ENCODE results near the gene PRG3.
"Not testable (repeated sequence)": the region's sequence is repeated elsewhere in the genome, so short reads cannot be mapped to it uniquely, and the experiment has no call there.

PRG3 gene

GRCh38 chr11:57342702-57343101 is 38.2 kb downstream of the PRG3 start:
- Histone ChIP-seq H3K4me3 (ENCODE audit: control insufficient read depth in 1 of 7, extremely low read depth in 1 of 7, insufficient read depth in 4 of 7, low read depth in 2 of 7, low read length in 6 of 7) (no peak overlapping the region), H3K9me3 (ENCODE audit: control extremely low read depth in 1 of 5, control insufficient read depth in 4 of 5, insufficient read depth in 2 of 5, low read depth in 1 of 5, low read length in 4 of 5) (no peaks in the 10 kb centered on the region), H3K4me1 (ENCODE audit: control extremely low read depth in 1 of 4, control insufficient read depth in 4 of 4, insufficient read depth in 4 of 4, low read length in 3 of 4) (peaks cover 0 to 5% (median 0%) of the 10 kb centered on the region in 4 experiments), H3K27me3 (replicated peaks in 2 of 5; ENCODE audit: control insufficient read depth in 4 of 5, insufficient read depth in 5 of 5, low read length in 4 of 5) (peaks cover 0 to 2% (median 0%) of the 10 kb centered on the region in 5 experiments), H3K27ac (ENCODE audit: insufficient read depth in 1 of 2, low read depth in 1 of 2, low read length in 2 of 2, poor library complexity in 1 of 2, severe bottlenecking in 2 of 2) (no peak overlapping the region), H3K36me3 (ENCODE audit: control insufficient read depth in 4 of 4, insufficient read depth in 4 of 4, low read length in 3 of 4) (no peaks in the 10 kb centered on the region)
- ChIA-PET CTCF (interaction anchor here (1.1 to 8.7 kb wide), 11 partner anchors 10 to 300 kb away, joined by 3 to 63 read pairs (median 4); partner anchors contain the start of gene TNKS1BP1), POLR2A (no interaction called here)
- no peak for DNase-seq
- 98% methylated on average over 9 of the region's 11 CpGs for WGBS (ENCODE audit: insufficient coverage)

- POLR2A ChIA-PET = no interaction called here
- no peak for DNase-seq
These were observed 39.6 kb downstream of the PRG3 start for GRCh38 chr11:57341250-57341808.

GRCh38 chr11:57340039-57340615 is 40.8 kb downstream of the PRG3 start:
- CTCF ChIA-PET = interaction anchor here (1.1 to 4.4 kb wide), 8 partner anchors 8 to 144 kb away, joined by 3 to 18 read pairs (median 5); partner anchors contain the start of genes RTN4RL2 and TNKS1BP1
- H3K36me3 ChIP-seq (ENCODE audit: control insufficient read depth in 4 of 4, insufficient read depth in 4 of 4, low read length in 3 of 4) = no peaks in the 10 kb centered on the region
- peaks cover 0 to 2% (median 0%) of the 10 kb centered on the region in 5 experiments for H3K27me3 ChIP-seq (replicated peaks in 2 of 5; ENCODE audit: control insufficient read depth in 4 of 5, insufficient read depth in 5 of 5, low read length in 4 of 5)
- peak in 1 of 3 donors; percentile 30 for DNase-seq
- H3K9me3 ChIP-seq (ENCODE audit: control extremely low read depth in 1 of 5, control insufficient read depth in 4 of 5, insufficient read depth in 2 of 5, low read depth in 1 of 5, low read length in 4 of 5) = no peaks in the 10 kb centered on the region
- H3K4me3 ChIP-seq (ENCODE audit: control insufficient read depth in 1 of 7, extremely low read depth in 1 of 7, insufficient read depth in 4 of 7, low read depth in 2 of 7, low read length in 6 of 7) = no peak overlapping the region
- H3K4me1 ChIP-seq (ENCODE audit: control extremely low read depth in 1 of 4, control insufficient read depth in 4 of 4, insufficient read depth in 4 of 4, low read length in 3 of 4) = peaks cover 0 to 11% (median 8%) of the 10 kb centered on the region in 4 experiments
- POLR2A ChIA-PET = interaction anchor here (0.7 kb wide), 1 partner anchor 15 kb away, joined by 4 read pairs; no protein-coding TSS in a partner anchor
- no peak overlapping the region for H3K27ac ChIP-seq (ENCODE audit: insufficient read depth in 1 of 2, low read depth in 1 of 2, low read length in 2 of 2, poor library complexity in 1 of 2, severe bottlenecking in 2 of 2)
- 60% methylated on average over 12 of the region's 12 CpGs for WGBS (ENCODE audit: insufficient coverage)

More at GRCh38 chr11:57341250-57341808, 39.6 kb downstream of the PRG3 start:
- Histone ChIP-seq H3K27ac (ENCODE audit: insufficient read depth in 1 of 2, low read depth in 1 of 2, low read length in 2 of 2, poor library complexity in 1 of 2, severe bottlenecking in 2 of 2) (no peak overlapping the region), H3K27me3 (replicated peaks in 2 of 5; ENCODE audit: control insufficient read depth in 4 of 5, insufficient read depth in 5 of 5, low read length in 4 of 5) (peaks cover 0 to 2% (median 0%) of the 10 kb centered on the region in 5 experiments), H3K4me1 (ENCODE audit: control extremely low read depth in 1 of 4, control insufficient read depth in 4 of 4, insufficient read depth in 4 of 4, low read length in 3 of 4) (peaks cover 0 to 5% (median 3%) of the 10 kb centered on the region in 4 experiments), H3K36me3 (ENCODE audit: control insufficient read depth in 4 of 4, insufficient read depth in 4 of 4, low read length in 3 of 4) (no peaks in the 10 kb centered on the region), H3K9me3 (ENCODE audit: control extremely low read depth in 1 of 5, control insufficient read depth in 4 of 5, insufficient read depth in 2 of 5, low read depth in 1 of 5, low read length in 4 of 5) (no peaks in the 10 kb centered on the region), H3K4me3 (ENCODE audit: control insufficient read depth in 1 of 7, extremely low read depth in 1 of 7, insufficient read depth in 4 of 7, low read depth in 2 of 7, low read length in 6 of 7) (no peak overlapping the region)
- WGBS (ENCODE audit: insufficient coverage) = 94% methylated on average over 5 of the region's 6 CpGs
- CTCF ChIA-PET = interaction anchor here (0.6 to 8.7 kb wide), 5 partner anchors 11 to 264 kb away, joined by 3 to 63 read pairs (median 4); no protein-coding TSS in a partner anchor

- Histone ChIP-seq H3K9me3 (ENCODE audit: control extremely low read depth in 1 of 5, control insufficient read depth in 4 of 5, insufficient read depth in 2 of 5, low read depth in 1 of 5, low read length in 4 of 5) (no peaks in the 10 kb centered on the region), H3K4me3 (ENCODE audit: control insufficient read depth in 1 of 7, extremely low read depth in 1 of 7, insufficient read depth in 4 of 7, low read depth in 2 of 7, low read length in 6 of 7) (no peak overlapping the region), H3K4me1 (ENCODE audit: control extremely low read depth in 1 of 4, control insufficient read depth in 4 of 4, insufficient read depth in 4 of 4, low read length in 3 of 4) (peaks cover 5 to 19% (median 16%) of the 10 kb centered on the region in 4 experiments), H3K36me3 (ENCODE audit: control insufficient read depth in 4 of 4, insufficient read depth in 4 of 4, low read length in 3 of 4) (peaks cover 0 to 3% (median 0%) of the 10 kb centered on the region in 4 experiments), H3K27ac (ENCODE audit: insufficient read depth in 1 of 2, low read depth in 1 of 2, low read length in 2 of 2, poor library complexity in 1 of 2, severe bottlenecking in 2 of 2) (no peak overlapping the region), H3K27me3 (replicated peaks in 2 of 5; ENCODE audit: control insufficient read depth in 4 of 5, insufficient read depth in 5 of 5, low read length in 4 of 5) (peaks cover 0 to 2% (median 0%) of the 10 kb centered on the region in 5 experiments)
- ChIA-PET POLR2A (no interaction called here), CTCF (interaction anchor here (0.9 to 4.4 kb wide), 11 partner anchors 8 to 269 kb away, joined by 3 to 18 read pairs (median 5); partner anchors contain the start of gene TNKS1BP1)
- DNase-seq = no peak
- WGBS (ENCODE audit: insufficient coverage) = 74% methylated on average over 3 of the region's 5 CpGs
These were observed 41.6 kb downstream of the PRG3 start for GRCh38 chr11:57339328-57339727.

GRCh38 chr11:57338142-57338541 is 42.8 kb downstream of the PRG3 start, which contains the start of gene P2RX3:
Gene P2RX3, plus strand, starts transcription at chr11:57338352. Its CDS starts 199 bp downstream, at chr11:57338551.
- POLR2A ChIA-PET = no interaction called here
- H3K27ac ChIP-seq (ENCODE audit: insufficient read depth in 1 of 2, low read depth in 1 of 2, low read length in 2 of 2, poor library complexity in 1 of 2, severe bottlenecking in 2 of 2) = no peak within 1 kb of the TSS
- WGBS (ENCODE audit: insufficient coverage) = 94% methylated on average over 4 of the region's 4 CpGs

GRCh38 chr11:57336856-57337255 is 44.1 kb downstream of the PRG3 start:
- peaks cover 5 to 27% (median 18%) of the 10 kb centered on the region in 4 experiments for H3K36me3 ChIP-seq (ENCODE audit: control insufficient read depth in 4 of 4, insufficient read depth in 4 of 4, low read length in 3 of 4)
- DNase-seq; H3K4me3 ChIP-seq (ENCODE audit: control insufficient read depth in 1 of 7, extremely low read depth in 1 of 7, insufficient read depth in 4 of 7, low read depth in 2 of 7, low read length in 6 of 7); H3K9me3 ChIP-seq (ENCODE audit: control extremely low read depth in 1 of 5, control insufficient read depth in 4 of 5, insufficient read depth in 2 of 5, low read depth in 1 of 5, low read length in 4 of 5); POLR2A ChIA-PET; H3K27ac ChIP-seq (ENCODE audit: insufficient read depth in 1 of 2, low read depth in 1 of 2, low read length in 2 of 2, poor library complexity in 1 of 2, severe bottlenecking in 2 of 2); H3K27me3 ChIP-seq (replicated peaks in 2 of 5; ENCODE audit: control insufficient read depth in 4 of 5, insufficient read depth in 5 of 5, low read length in 4 of 5): not testable (repeated sequence)
- H3K4me1 ChIP-seq (ENCODE audit: control extremely low read depth in 1 of 4, control insufficient read depth in 4 of 4, insufficient read depth in 4 of 4, low read length in 3 of 4) = peaks cover 5 to 24% (median 17%) of the 10 kb centered on the region in 4 experiments
- WGBS (ENCODE audit: insufficient coverage) = 94% methylated on average over 6 of the region's 6 CpGs
- CTCF ChIA-PET = interaction anchor here (1.4 to 4.4 kb wide), 3 partner anchors 9 to 12 kb away, joined by 3 to 18 read pairs (median 11); no protein-coding TSS in a partner anchor

More at GRCh38 chr11:57338142-57338541, 42.8 kb downstream of the PRG3 start, which contains the start of gene P2RX3:
- no peak within 1 kb of the TSS for H3K4me3 ChIP-seq (ENCODE audit: control insufficient read depth in 1 of 7, extremely low read depth in 1 of 7, insufficient read depth in 4 of 7, low read depth in 2 of 7, low read length in 6 of 7)
- peaks cover 0 to 2% (median 0%) of the 10 kb centered on the region in 5 experiments for H3K27me3 ChIP-seq (replicated peaks in 2 of 5; ENCODE audit: control insufficient read depth in 4 of 5, insufficient read depth in 5 of 5, low read length in 4 of 5)
- H3K4me1 ChIP-seq (ENCODE audit: control extremely low read depth in 1 of 4, control insufficient read depth in 4 of 4, insufficient read depth in 4 of 4, low read length in 3 of 4) = peaks cover 5 to 24% (median 17%) of the 10 kb centered on the region in 4 experiments
- CTCF ChIA-PET = interaction anchor here (0.6 to 4.4 kb wide), 13 partner anchors 8 to 270 kb away, joined by 3 to 18 read pairs (median 4); no protein-coding TSS in a partner anchor
- H3K36me3 ChIP-seq (ENCODE audit: control insufficient read depth in 4 of 4, insufficient read depth in 4 of 4, low read length in 3 of 4) = peaks cover 0 to 14% (median 6%) of the 10 kb centered on the region in 4 experiments
- no peak for DNase-seq
- no peaks in the 10 kb centered on the region for H3K9me3 ChIP-seq (ENCODE audit: control extremely low read depth in 1 of 5, control insufficient read depth in 4 of 5, insufficient read depth in 2 of 5, low read depth in 1 of 5, low read length in 4 of 5)

Measured in common myeloid progenitor, CD34-positive (primary cell).